Measurements from ENCODE around the gene RBM10.

Gene RBM10

DNA sequence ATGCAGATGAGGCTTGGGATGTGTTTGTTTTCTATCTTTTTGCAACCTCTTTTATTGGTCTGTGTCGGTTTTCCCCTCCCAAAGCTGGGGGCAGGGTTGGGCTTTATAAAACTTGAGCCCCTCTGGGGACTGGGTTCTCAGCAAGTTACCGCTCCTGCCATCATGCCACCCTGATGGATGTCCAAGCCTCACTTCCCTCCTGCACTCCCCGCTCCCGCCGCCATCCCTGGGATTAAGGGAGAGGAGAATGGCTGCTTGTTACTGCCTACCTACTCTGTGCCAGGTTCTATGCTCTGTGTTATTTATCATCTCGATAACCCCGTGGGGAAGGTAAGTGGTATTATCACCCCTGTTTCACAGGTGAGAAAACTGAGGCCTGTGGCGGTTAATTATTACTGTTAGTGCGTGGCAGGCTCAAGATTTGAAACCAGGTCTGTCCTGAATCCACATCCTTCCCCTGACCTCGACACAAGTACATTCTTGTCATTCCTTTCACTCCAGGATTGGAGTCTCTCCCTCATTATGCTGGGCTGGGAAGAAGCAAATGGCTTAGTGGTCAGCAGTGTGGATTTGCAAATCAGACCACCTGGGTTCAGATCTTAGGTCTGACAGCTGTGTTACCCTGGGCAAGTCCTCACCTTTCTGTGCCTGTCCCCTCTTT, 53.1 kb downstream of the RBM10 start:
- DNase-seq, result no peak

DNA sequence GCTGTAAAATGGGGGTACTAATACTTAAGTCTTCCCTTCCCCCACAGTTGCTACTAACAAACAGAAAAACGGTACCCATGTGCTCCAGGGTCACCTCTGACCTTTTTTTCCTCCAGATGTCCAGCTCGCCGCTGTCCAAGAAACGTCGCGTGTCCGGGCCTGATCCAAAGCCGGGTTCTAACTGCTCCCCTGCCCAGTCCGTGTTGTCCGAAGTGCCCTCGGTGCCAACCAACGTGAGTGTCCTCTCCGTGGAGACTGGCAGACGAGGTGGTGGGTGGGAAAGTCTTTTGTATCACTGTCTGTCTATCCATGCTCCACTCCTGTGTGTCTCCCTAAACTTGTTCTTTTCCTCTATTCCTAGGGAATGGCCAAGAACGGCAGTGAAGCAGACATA, 53.7 kb downstream of the RBM10 start:
- DNase-seq, result no peak

DNA sequence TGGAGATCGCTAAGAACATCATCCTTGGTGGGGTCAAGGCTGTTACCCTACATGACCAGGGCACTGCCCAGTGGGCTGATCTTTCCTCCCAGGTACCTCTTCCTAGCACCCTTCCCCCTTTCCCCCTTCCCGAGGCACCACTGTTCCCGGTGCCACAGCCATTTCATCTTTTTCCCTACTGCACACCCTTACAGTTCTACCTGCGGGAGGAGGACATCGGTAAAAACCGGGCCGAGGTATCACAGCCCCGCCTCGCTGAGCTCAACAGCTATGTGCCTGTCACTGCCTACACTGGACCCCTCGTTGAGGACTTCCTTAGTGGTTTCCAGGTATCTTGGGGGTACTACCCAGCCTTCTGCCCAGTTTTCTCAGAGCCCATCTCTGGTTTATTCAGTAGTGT, 54.3 kb downstream of the RBM10 start:
- no peak for DNase-seq

DNA sequence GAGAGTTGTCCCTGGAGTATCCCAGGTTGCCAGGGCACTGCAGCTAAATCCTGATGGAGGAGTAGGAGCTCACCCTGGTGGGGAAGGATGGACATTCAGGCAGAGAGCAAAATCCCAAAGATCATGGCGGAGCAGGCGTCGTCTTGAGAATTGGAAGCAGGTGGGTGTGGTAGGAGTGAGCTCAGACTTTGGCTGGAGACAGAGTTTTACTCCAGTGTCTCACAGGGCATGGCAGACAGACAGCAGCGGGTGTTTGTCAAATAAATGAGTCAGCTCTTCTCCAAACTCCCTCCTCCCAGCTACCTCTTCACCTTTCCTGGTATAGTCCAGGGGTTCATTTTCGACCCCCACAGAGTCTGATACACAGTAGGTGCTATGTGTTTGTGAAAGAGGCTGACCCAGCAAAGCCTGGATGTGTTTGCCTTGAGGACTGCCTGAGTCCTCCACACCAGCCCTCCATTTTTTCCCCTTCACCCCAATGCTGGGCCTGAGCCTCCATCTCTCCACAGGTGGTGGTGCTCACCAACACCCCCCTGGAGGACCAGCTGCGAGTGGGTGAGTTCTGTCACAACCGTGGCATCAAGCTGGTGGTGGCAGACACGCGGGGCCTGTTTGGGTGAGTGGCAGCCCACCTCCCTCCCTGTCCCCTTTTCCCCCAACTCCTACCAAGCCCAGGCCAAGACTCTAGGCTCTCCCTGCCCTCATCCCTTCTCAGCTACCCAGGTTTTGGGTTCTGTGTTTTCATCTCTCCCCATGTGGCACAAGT, 55.5 kb downstream of the RBM10 start:
- DNase-seq, result no peak

DNA sequence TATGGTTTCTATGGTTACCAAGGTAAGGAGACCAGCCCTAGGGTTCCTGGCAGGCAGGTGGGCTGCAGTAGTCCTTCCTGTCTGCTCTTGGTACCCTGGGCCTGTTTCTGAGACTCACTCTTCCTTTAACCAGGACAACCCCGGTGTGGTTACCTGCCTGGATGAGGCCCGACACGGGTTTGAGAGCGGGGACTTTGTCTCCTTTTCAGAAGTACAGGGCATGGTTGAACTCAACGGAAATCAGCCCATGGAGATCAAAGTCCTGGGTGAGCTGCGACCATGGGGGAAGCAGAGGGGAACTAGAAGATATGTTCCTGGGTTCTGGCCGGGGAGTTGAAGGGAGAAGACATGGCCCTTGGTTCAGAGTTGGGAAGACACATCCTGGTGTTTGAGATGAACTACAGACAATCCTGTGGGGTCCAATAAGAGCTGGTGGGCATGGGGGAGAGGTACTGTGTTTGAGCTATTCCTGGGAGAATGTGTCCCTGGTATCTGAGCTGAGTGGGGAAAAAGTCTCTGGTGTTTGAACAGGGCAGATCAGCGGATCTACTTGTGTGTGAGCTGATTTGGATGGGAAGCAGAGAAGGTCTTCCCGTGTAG, 56.4 kb downstream of the RBM10 start:
- DNase-seq, result no peak

DNA sequence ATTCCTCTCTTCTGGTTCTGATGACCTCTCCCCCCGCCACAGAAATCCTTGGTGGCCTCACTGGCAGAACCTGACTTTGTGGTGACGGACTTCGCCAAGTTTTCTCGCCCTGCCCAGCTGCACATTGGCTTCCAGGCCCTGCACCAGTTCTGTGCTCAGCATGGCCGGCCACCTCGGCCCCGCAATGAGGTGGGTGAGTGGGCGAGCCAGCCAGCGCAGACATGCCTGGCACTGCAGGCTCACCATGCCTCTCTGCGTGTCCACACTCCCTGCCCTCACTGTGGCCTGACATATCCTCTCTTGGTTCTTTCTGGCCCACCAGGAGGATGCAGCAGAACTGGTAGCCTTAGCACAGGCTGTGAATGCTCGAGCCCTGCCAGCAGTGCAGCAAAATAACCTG, 57.3 kb downstream of the RBM10 start:
- DNase-seq, result no peak

DNA sequence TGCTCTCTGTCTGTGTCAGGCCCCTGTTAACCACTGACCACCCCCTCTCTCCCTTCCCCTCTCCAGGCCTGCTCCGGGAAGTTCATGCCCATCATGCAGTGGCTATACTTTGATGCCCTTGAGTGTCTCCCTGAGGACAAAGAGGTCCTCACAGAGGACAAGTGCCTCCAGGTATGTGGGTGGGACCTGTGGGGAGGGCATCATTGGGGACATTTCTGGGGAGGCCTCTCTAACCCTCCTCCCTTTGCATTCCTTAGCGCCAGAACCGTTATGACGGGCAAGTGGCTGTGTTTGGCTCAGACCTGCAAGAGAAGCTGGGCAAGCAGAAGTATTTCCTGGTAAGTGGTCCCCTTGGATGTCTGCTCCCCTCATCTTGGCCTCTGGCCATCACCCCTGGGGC, 57.9 kb downstream of the RBM10 start:
- DNase-seq, result no peak

DNA sequence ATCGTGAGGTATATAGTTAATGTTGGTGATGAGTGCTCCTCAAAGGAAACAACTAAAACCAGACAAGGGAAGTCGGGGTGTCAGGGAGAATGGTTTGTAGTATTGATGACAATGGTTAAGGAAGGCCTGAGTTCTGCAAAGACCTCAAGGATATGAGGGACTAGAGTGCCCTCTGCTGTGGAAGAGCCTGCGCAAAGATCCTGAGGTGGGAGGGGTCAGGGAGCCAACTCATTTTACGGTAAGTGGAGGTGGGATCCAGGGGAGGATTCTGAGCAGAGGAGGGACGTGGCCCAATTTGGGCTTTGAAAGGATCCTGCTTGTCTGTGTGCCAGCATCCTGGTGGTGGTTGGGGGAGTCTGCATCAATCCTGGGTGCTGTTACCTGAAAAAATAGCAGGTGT, 59.9 kb downstream of the RBM10 start:
- no peak for DNase-seq

DNA sequence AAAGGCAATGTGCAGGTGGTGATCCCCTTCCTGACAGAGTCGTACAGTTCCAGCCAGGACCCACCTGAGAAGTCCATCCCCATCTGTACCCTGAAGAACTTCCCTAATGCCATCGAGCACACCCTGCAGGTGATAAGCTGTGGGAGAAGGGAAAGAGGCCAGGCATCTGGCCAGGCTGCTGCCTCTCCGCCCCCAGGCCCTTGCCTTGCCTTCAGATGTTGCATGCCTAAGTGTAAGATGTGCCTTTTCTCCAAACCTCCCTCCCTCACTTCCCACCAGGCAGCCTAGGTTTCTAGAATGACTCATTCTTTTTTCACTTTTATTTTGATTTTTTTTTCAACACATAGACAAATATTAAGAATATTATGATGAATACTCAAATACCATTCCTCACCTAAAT, 61.3 kb downstream of the RBM10 start:
- DNase-seq, result no peak

DNA sequence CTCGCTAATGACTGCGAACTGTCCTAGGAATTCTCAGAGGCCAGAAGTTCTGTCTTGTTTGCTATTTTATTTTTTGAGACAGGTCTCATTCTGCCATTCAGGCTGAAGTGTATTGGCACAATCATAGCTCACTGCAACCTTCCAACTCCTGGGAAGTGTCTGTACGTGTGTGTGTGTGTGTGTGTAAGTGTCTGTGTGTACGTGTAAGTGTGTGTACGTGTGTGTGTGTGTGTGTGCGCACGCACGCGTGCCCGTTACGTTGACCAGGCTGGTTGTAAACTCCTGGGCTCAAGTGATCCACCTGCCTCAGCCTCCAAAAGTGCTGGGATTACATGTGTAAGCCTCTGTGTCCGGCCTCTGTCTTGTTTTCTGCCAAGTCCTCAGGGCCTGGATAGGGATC, 63.1 kb downstream of the RBM10 start:
- no peak for DNase-seq

DNA sequence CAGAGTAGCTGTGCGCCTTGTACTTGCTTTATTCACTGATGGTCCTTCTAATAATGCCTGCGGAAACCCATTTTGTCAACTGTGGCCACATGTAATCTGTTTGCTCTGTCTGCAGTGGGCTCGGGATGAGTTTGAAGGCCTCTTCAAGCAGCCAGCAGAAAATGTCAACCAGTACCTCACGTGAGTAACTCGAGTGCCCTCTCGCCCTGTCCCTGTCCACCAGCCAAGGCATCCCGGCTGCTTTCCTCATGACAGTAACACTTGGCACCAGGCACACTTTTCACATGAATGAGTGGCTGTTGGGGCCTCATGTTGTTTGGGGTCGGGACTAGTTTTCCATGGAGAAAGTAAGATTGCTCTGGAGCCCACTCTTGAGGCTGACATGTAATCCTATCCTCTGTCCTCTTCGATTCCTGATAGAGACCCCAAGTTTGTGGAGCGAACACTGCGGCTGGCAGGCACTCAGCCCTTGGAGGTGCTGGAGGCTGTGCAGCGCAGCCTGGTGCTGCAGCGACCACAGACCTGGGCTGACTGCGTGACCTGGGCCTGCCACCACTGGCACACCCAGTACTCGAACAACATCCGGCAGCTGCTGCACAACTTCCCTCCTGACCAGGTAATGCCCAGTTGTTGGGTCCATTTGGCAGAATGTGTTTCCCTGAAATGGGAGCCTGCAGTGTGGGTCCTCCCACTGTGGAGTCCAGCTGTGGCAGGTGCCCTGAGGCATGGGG, 64.7 kb downstream of the RBM10 start:
- no peak for DNase-seq

DNA sequence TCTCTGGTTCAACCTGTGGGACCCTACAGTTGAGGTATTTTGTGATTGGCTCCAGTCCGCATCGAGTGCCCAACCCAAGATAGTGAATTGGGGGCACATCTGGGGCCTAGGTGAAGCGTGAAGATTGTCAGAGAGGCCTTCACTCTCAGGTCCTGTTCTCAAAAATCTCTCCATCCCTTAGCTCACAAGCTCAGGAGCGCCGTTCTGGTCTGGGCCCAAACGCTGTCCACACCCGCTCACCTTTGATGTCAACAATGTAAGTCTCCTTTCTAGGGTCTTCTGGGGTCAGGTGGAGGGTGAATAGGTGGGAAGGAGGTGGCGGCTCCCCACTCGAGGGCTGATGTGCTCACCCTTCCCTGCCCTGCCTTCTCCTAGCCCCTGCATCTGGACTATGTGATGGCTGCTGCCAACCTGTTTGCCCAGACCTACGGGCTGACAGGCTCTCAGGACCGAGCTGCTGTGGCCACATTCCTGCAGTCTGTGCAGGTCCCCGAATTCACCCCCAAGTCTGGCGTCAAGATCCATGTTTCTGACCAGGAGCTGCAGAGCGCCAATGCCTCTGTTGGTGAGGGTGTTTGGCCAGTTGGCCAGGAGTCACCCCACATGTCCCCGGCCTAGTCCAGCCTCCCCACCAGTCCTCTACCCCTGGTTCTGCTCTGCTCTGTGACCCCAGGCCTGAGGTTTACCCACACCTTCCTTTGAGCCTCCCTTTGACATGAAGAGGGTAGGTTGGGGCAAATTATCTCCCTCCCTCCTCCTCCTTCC, 65.8 kb downstream of the RBM10 start:
- no peak for DNase-seq

DNA sequence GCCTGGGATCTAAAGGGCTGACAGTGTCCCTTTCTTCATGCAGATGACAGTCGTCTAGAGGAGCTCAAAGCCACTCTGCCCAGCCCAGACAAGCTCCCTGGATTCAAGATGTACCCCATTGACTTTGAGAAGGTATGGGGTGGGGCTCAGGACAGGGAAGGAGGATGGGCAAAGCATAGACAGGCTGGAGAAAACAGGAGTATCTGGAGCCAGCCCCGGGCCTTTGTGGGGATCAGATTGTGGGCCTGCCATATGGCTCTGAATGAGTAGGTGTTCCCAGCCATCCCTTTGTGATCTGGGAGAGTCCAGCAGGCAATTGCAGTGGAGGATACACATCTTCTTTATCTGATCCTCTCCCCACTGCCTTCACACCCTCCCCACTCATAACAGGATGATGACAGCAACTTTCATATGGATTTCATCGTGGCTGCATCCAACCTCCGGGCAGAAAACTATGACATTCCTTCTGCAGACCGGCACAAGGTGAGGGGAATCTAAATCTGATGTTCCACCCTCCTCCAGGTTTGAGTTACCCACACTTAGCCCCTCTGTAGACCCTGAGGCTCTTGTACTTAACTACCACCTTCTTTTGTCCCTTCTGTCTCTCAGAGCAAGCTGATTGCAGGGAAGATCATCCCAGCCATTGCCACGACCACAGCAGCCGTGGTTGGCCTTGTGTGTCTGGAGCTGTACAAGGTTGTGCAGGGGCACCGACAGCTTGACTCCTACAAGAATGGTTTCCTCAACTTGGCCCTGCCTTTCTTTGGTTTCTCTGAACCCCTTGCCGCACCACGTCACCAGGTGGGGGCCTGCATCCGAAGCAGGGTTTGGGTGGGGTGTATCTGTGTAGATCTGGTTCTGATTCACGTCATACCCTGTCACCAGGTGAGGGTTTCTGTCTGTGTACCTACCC, 67.6 kb downstream of the RBM10 start:
- no peak for DNase-seq

DNA sequence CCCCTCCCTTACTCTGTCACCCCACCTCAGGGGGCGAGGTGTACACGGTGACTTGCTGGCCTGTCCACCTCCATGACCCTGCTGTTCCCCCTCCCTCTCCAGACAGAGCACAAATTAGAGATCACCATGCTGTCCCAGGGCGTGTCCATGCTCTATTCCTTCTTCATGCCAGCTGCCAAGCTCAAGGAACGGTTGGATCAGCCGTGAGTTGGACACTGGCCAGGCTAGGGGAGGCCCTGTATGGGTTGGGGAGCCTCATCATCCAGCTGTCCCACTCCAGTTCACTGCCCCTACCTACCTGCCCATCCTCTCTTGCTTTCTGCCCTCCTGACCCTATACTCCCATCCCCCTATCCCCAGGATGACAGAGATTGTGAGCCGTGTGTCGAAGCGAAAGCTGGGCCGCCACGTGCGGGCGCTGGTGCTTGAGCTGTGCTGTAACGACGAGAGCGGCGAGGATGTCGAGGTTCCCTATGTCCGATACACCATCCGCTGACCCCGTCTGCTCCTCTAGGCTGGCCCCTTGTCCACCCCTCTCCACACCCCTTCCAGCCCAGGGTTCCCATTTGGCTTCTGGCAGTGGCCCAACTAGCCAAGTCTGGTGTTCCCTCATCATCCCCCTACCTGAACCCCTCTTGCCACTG, 69.5 kb downstream of the RBM10 start:
- DNase-seq, result no peak

DNA sequence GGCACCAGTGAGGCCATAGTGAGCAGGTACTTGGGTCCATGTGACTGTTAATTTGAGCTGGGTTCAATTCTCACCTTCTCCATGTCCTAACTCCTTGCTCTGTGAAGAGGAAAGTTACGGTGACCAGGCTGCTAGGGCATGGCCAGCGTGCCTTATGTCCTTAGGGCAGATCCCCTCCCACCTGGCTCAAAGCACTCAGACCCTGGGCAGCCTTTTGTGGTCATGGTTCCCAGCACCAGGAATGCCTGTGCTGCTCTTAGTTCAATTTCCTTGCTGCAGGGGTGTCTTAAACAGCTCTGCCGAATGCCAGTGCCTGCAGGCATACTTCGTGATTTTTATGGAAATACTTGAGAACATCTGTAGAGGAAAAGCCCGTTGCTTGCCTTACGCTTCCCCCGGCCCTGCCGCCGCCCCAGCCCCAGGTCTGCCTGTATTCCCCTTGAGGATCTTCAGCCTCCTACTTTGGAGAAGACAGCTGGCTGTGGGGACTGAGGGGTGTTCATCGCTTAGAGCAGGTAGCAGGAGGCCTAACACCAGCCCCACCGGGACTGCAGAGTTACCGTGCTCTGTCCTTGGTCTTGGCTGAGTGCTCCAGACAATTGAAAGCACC, 70.4 kb downstream of the RBM10 start:
- no peak for DNase-seq

DNA sequence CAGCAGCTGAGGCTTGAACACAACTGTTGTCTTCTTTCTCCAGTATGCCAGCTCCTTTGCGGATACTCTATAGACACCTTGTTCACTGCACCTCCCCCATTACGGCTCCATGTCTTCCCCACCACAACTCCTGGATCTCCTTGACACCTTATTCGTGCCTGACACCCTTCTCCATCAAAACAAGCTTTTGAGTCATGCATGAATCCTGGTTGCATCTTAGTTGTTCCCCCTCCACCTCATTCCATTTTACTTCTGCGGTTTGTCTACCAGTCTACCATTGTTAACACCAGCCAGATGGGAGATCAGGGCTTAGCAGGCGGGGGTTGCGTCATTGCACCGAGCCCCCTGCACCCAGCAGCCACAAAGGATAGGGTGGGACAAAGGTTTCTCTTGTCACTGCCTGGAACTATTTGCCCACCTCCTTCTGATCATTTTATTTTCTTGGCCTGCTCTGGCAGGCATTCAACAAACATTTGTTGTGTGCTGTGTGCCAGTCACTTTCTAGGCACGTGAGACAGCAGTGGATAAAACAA, 71.4 kb downstream of the RBM10 start:
- DNase-seq, result no peak

DNA sequence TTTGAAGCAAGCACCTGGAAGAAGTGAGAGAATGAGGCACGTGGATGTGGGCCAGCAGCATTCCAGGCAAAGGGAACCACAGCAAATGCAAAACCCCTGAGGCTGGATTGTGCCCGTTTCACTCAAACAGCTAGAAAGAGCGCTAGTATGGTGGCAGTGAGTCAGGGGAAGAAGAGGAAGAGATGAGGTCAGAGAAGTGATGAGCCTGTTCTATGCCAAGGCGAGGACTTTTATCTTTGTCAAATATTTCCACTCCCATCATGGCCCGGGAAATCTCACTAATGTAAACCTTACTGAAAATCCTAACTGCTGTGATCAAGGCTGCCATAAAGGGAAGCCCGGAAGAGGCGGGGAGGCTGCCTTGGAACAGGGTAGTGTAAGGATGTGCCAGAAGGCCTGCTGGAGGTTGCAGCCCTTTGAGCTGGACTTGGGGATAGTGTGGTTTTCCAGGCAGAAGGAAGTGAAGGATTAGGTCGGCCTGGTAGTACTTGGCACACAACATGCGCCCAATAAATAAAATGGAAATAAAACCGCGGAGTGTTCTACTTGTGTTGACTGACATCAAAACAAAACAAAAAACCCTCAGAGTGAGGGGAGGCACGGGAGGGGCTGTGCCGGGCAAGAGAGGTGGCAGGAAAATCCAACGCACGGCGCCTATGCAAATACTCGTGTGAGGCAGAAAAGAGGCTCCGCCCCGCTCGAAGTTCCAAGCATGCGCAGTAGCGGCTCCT, 72.3 kb downstream of the RBM10 start:
- DNase-seq, result no peak

DNA sequence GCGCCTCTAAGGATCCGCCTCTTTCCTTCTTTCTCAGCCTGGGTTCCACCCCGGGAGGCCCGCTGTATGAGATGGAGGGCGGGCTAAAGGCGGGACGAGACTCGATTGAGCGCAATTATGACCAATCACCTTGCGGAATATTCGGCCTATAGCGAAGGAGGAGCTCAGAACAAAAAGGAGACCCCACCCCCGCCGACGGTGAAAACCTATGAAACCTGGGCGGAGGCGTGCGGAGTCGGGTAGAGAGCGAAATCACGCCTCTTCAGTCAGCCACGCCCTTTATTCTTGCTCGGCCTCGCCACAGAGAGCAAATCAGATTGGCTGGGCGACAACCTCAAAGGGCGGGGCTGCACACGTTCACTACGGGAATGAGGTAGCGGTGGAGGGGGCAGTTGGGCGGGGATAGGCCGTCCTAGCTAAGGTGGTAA, 72.8 kb downstream of the RBM10 start:
- peak; percentile 89 for DNase-seq

DNA sequence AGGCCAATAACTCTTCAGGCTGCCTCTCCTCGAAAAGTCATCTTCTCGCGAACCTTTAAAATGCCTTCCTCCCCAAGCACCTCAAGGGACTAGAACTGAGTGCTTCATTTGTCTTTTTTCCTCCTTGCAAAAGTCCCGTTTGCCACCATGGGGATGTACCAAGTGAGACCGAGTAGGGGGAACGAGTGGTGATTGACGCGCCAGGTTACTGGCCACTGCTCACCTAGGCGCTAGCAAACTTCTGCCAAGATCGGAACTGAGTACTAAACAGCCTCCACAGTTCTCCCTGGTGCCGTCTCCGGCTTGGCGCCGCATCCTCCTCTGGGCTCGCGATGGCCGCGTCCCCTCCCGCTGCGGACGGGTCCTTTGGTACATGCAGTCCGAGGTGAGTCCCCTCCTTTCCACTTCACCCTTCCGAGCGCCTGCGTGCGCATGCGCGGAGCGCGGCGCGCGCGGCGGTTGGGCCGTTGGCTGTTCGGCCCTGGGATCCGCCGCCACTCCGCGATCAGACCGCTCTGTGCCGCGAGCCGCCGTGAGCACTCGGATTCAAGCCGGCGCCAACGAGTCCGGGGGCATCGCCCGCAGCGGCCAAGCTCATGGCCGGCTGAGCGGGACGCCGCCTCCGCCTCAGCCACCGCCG, 73.4 kb downstream of the RBM10 start, which contains the start of gene CDK16:
TSS of gene CDK16 (plus strand) at position 402 of the 640 bp plus-strand sequence. CDS start 4,877 bp downstream, outside the sequence.
- peak; percentile 50 for DNase-seq
